HUES64 (cell line): ENCODE data around the gene CDON.

ENCODE experiments used
- H3K27ac ChIP-seq: 2 replicates; pipeline ENCODE4 v1.7.0; 2013; ENCODE audit warnings: low read depth, low read length, inconsistent platforms
- H3K27me3 ChIP-seq: 2 replicates; pipeline ENCODE4 v1.6.1; 2013; ENCODE audit warnings: mild to moderate bottlenecking, low read length; ENCODE audit not compliant: insufficient read depth
- H3K36me3 ChIP-seq: 2 replicates; pipeline ENCODE4 v1.6.1; 2013; ENCODE audit warnings: mild to moderate bottlenecking, low read length; ENCODE audit not compliant: insufficient read depth
- H3K4me1 ChIP-seq: 2 replicates; pipeline ENCODE4 v1.6.1; 2013; ENCODE audit warnings: mild to moderate bottlenecking, low read length, moderate library complexity; ENCODE audit not compliant: insufficient read depth
- H3K4me3 ChIP-seq: 2 replicates; pipeline ENCODE4 v1.5.1; 2013; ENCODE audit warnings: mild to moderate bottlenecking, low read length, moderate library complexity
- H3K9ac ChIP-seq: 2 replicates; pipeline ENCODE4 v1.6.1; 2013; ENCODE audit warnings: mild to moderate bottlenecking, low read depth, low read length
- H3K9me3 ChIP-seq: 2 replicates; pipeline ENCODE4 v1.6.1; 2013; ENCODE audit warnings: low read depth, low read length; ENCODE audit not compliant: insufficient read depth
- WGBS: fragments of 150-250, 120-280 bp; methylation state at CpG from one replicate; pipeline ENCODE4 v1.1.7; 2013; ENCODE audit warnings: missing lambda C conversion rate; 5-methylcytosine and 5-hydroxymethylcytosine counted together

The CDON gene

DNA sequence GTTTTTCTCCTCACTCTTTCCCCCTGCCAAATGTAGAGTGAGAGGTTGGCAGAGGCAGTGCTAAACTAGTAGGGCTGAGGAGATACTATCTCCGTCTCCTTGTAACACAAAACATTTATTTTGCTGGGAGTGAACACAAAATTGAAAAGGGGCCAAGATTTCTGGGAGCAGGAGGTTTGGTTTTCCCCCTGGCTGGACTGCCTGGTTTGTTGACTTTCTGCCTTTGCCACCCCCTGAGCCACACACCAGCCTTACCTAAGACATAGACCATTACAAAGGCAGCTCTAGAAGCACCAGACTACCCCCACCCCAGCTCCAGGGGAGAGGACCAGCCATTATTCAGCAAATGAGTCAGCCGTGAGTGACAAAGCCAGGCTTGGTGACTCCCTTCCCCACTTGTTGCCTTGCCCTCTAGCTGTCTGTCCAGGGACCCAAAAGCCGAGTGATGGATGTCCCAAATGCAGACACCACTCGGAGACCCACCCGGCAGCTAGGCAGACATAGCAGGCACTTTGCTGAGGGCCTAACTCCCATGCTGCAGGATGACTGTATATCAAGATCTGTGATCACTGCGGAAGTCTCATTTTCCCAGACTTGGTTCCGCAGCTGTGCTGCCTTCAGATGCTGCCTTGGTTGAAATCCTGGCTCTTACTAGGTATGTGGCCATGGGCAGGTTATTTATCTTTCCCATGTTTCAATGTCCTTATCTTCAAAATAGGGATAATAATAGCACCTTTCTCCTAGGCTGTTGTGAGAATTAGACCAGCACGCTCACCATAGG is 17.7 kb upstream of the CDON start:
- Histone ChIP-seq H3K9ac (peak overlapping the region; percentile 33; the same call in 1 of the 2 replicates), H3K27me3 (no peaks in the 10 kb centered on the region), H3K36me3 (no peaks in the 10 kb centered on the region), H3K4me1 (peaks cover 58% of the 10 kb centered on the region), H3K27ac (peak overlapping the region; percentile 61), H3K4me3 (no peak overlapping the region; the same call in 1 of the 2 replicates), H3K9me3 (no peaks in the 10 kb centered on the region)
- 63% methylated on average over 8 of the region's 8 CpGs for WGBS

DNA sequence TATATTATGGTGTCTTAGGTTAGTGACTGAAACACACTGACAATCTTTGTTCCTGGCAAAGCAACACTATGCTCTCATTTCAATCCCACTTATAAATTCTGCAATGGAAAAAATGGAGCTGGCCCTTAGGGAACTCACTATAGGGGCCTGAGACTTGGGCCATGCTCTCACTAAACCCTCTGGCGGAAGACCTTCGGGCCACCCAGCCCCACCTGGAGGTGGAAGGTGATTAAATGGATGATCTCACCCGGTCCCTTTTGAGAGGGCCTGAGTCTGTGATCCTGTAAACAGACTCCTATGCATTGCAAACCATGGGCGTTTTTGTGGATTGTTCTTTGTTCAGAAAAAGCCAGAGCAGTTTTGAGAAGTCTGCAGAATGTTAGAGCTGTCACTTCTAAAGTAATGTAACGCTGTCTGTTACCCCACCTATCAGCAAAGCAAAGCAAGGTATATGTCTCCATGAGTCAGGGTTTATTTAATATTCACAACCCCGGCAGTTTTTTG is 17.0 kb upstream of the CDON start:
- WGBS, result 22% methylated on average over 6 of the region's 6 CpGs
- Histone ChIP-seq H3K9ac (peak overlapping the region; percentile 33; the same call in 1 of the 2 replicates), H3K9me3 (no peaks in the 10 kb centered on the region), H3K27me3 (no peaks in the 10 kb centered on the region), H3K4me3 (no peak overlapping the region; the same call in 1 of the 2 replicates), H3K36me3 (no peaks in the 10 kb centered on the region), H3K4me1 (peaks cover 58% of the 10 kb centered on the region), H3K27ac (peak overlapping the region; percentile 61)

DNA sequence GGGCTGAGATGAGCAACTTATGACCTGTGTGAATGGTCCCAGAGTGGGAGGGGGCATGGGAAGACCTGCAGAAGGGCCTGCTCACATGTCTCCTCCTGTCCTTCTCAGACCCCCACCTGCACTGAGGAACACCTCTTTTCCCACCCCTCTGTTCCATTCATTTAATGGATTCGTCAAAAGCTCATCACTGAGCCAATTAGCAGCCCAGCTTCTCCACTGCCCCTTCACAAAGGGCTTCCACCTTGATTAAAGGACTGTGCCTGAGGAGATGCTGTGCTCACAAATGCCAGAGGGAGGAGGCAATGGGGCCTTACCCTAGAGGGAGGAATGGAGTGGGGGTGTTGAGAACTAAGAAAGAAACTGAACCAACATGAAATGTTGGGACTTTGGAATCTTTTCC is 14.0 kb upstream of the CDON start:
- Histone ChIP-seq H3K4me3 (no peak overlapping the region), H3K36me3 (no peaks in the 10 kb centered on the region), H3K27me3 (no peaks in the 10 kb centered on the region), H3K27ac (no peak overlapping the region), H3K9ac (no peak overlapping the region), H3K9me3 (no peaks in the 10 kb centered on the region), H3K4me1 (peaks cover 48% of the 10 kb centered on the region)
- 39% methylated on average over 1 of the region's 1 CpG for WGBS

DNA sequence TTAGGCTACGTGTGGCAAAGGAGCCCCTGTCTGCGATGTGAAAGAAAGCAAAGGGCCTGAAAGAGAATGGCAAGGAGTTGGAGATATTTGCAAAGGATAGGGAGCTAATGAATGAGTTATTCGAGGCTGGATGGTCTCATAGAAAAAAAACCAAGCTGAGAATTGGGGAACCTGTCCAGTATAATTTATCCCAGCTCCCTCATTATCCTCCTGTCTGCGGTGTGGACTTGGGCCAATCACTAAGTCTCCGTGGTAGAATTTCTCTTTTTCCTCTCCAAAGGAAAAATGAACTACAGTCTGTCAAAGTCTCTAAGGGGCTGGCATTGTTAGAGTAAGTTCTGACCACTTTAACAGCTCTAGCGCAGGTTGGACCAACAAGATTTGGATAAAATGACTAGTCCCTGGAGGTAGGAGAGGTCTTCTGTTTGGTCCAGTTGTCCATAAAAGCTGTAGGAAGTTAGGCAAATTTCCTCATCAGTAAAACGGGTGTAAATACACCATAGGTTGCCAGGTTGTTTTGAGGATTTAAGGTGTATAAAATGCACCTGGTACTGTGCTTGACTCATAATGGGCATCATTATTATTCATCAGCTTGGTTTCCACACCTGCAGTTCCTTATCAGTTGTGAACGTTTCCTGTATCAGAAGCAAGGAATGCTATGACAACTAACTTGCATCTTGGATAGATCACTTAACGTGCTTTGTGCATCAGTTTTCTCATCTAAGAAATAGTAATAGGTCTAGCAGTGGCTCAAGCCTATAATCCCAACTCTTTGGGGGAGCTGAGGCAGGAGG is 10.3 kb upstream of the CDON start:
- WGBS, result 75% methylated on average over 9 of the region's 9 CpGs
- Histone ChIP-seq H3K4me1 (peaks cover 24% of the 10 kb centered on the region), H3K27me3 (no peaks in the 10 kb centered on the region), H3K4me3 (no peak overlapping the region), H3K9me3 (no peaks in the 10 kb centered on the region), H3K9ac (no peak overlapping the region), H3K27ac (no peak overlapping the region), H3K36me3 (no peaks in the 10 kb centered on the region)

DNA sequence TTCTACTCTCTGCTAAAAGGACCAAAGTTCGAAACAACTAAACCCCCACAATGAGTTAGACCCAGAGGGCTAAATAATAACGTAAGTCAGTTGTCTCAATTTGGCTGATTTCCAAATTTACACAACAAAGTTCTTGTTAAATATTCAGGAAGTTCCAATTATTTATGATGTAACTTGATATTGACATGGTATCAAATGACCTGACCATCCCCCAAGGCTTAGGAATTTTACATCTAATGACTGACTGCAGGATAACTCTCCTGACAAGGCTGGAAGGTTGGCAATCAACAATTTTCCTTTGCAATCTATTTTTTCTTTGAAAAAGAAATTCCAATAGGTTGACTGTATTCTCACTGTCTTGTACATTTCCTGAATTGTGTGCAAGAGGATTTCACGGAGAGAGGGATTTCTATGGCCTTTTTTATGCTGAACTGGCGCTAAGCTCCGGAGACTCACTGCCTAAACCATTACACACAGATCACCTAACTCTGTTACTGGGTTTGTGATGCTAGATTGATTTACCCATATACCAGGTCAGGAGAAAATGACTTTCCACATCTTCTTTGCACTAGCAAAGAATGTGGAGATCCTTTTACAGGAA is 9.6 kb upstream of the CDON start:
- Histone ChIP-seq H3K9ac (no peak overlapping the region), H3K4me3 (no peak overlapping the region), H3K27ac (no peak overlapping the region)

DNA sequence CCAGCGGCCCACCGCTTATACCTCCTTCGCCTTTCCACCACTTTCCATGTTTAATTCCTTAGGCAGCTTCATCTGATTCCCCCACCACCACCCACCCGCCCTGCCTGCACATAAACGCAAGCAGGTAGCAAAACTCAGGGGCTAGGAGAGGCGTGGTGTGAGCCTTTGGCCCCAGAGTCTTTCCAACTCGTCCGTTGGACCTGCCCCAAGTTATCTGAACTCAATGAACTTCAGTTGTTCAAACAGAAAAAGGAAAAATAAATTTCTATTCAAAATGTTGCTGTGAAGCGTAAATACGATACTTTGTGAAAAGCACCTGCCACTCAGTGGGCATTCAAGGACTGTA is 814 bp upstream of the CDON start:
- H3K4me3 ChIP-seq, result peak overlapping the region; percentile 39
- no peaks in the 10 kb centered on the region for H3K9me3 ChIP-seq
- H3K27me3 ChIP-seq, result no peaks in the 10 kb centered on the region
- no peak overlapping the region for H3K9ac ChIP-seq
- WGBS, result 34% methylated on average over 10 of the region's 10 CpGs
- H3K36me3 ChIP-seq, result no peaks in the 10 kb centered on the region
- peaks cover 27% of the 10 kb centered on the region for H3K4me1 ChIP-seq
- H3K27ac ChIP-seq, result no peak overlapping the region

More for the DNA sequence above, 9.6 kb upstream of the CDON start:
- peaks cover 24% of the 10 kb centered on the region for H3K4me1 ChIP-seq
- H3K27me3 ChIP-seq, result no peaks in the 10 kb centered on the region
- 67% methylated on average over 2 of the region's 5 CpGs for WGBS
- H3K36me3 ChIP-seq, result no peaks in the 10 kb centered on the region
- H3K9me3 ChIP-seq, result no peaks in the 10 kb centered on the region

DNA sequence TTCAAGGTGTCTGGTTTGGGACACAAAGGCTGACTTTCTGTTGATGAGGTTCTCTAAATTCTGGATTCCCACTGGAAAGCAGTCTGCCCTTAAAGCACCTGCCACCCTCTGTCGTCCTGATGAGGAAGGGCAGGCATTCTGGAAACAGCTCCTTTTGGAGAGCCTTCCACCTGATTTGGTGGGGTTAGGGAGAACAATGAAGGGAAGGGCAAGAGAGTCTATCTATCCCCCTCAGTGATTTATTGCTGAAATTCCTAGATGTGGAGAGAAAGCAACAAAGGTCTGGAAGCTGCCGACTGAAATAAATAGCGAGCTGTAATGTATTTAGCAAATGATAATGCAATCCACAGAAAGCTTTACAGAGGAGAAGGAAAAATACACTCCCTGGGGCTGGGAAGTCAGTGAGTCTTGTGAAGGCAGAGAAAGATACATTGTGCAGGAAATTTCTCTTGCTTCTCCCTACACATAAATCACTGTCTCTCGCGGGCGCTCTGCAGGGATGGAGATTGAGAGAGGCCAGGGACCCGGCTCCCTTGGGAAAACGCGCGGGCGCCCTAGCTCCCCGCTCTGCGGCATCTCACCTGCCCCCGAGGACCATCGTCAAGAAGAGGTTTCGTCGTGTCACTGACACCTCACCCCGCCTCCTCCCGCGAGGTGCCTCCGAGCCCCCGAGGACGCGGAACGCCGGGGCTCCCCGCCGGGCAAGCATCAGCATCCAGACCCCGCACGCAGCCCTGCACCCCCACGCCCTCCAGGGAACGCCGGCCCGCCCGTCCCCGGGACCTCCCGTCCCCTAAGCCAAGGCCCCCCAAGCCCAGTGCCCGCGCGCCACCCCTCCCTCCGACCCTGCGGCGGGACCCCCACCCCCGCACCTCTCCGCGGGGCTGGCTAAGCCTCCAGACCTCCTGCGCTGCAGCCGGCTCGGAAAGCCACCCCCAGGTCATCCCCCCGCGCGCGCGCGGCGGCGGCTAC is 673 bp downstream of the CDON start:
- Histone ChIP-seq H3K27me3 (no peaks in the 10 kb centered on the region), H3K27ac (no peak overlapping the region), H3K4me3 (peak overlapping the region; percentile 62), H3K4me1 (peaks cover 27% of the 10 kb centered on the region), H3K36me3 (no peaks in the 10 kb centered on the region), H3K9me3 (no peaks in the 10 kb centered on the region), H3K9ac (peak overlapping the region; percentile 4; the same call in 1 of the 2 replicates)
- WGBS, result under 1% methylated on average over 57 of the region's 57 CpGs

DNA sequence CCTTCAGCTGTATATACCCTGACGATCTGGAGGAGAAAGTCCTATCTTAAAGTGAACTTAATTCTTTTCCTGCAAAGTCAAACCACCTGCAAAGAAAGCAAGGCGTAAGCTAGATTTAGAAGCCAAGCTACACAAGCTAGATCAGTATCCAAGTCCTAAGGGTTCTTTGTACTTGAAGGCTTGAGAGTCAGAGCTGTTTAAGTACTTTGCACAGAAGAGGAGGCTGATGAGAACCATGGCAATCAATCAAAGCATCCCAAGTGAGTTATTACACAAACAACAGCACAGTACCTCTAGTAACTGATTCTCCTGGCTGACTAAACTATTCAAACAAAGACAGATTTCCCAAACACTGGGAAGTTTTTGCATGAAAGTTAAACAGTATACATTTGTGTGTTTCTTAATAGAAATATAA is 1.9 kb downstream of the CDON start:
- WGBS, result 69% methylated on average over 2 of the region's 2 CpGs
- no peak overlapping the region for H3K9ac ChIP-seq
- H3K9me3 ChIP-seq, result no peaks in the 10 kb centered on the region
- H3K4me3 ChIP-seq, result peak overlapping the region; percentile 6; the same call in 1 of the 2 replicates
- no peaks in the 10 kb centered on the region for H3K36me3 ChIP-seq
- peaks cover 27% of the 10 kb centered on the region for H3K4me1 ChIP-seq
- no peaks in the 10 kb centered on the region for H3K27me3 ChIP-seq
- no peak overlapping the region for H3K27ac ChIP-seq

DNA sequence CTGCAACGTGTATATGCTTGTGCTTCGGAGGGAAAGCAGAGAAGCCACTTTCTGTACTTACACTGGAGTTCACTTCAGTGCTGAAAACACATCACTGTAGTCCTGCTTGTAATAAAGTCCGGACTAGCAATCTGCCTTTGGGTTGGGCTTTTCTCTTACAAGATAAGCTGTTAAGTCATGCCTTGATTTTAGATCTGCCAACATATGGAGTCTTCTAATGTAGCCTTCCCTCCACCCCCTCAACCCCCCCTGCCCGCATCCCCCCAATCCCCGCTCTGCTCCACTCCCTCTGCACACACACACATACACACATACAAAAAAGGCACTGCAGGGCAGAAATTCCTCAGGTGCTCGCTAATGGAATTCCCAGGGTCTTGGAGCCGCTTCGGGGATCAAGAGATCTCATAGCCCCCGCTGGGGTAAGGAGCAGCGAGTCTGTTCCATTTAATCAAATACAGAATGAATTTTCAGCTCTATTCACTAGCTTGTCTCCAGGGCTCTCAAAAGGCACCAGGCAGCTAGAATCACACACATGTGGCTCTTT is 3.4 kb downstream of the CDON start:
- WGBS, result 48% methylated on average over 9 of the region's 10 CpGs
- H3K9me3 ChIP-seq, result no peaks in the 10 kb centered on the region
- no peaks in the 10 kb centered on the region for H3K36me3 ChIP-seq
- peaks cover 27% of the 10 kb centered on the region for H3K4me1 ChIP-seq
- H3K27ac ChIP-seq, result no peak overlapping the region
- no peaks in the 10 kb centered on the region for H3K27me3 ChIP-seq
- H3K4me3 ChIP-seq, result peak overlapping the region; percentile 33; the same call in 1 of the 2 replicates
- H3K9ac ChIP-seq, result peak overlapping the region; percentile 5; the same call in 1 of the 2 replicates
